GM10266 (cell line): ENCODE measurements around the gene TNNI2.

Source experiments
- DNase-seq: peaks from one replicate; pipeline ENCODE4 v3.0.0; 2012; ENCODE audit errors: extremely low spot score
- CTCF ChIP-seq: IDR thresholded peaks from 2 replicates; pipeline ENCODE4 v1.5.1; 2012; ENCODE audit warnings: mild to moderate bottlenecking, low read depth; ENCODE audit not compliant: control insufficient read depth, insufficient read depth; ENCODE audit errors: missing control alignments

Gene TNNI2

GRCh38 chr11:1845095-1845429 is 6.3 kb downstream of the TNNI2 start:
- DNase-seq: no peak
- no peak for TF ChIP-seq CTCF

- no peak for TF ChIP-seq CTCF
- no peak for DNase-seq
Measured at GRCh38 chr11:1845561-1846452, 7.0 kb downstream of the TNNI2 start.

GRCh38 chr11:1846453-1846932 is 7.7 kb downstream of the TNNI2 start:
- no peak for TF ChIP-seq CTCF
- DNase-seq: no peak

- TF ChIP-seq CTCF: no peak
- no peak for DNase-seq
Measured at GRCh38 chr11:1847006-1847735, 8.4 kb downstream of the TNNI2 start.

GRCh38 chr11:1847926-1848639 is 9.3 kb downstream of the TNNI2 start:
- no peak for DNase-seq
- TF ChIP-seq CTCF: no peak

- no peak for DNase-seq
- TF ChIP-seq CTCF: no peak
Measured at GRCh38 chr11:1848640-1849430, 10.1 kb downstream of the TNNI2 start.
